Left ventricle myocardium inferior (tissue), 1 donor: ENCODE data around the gene AQR. TPM values are rescaled to one million over a fixed set of nuclear protein-coding genes. Genes with fewer than 3 reads are reported as not detected.

Experiments used
- DNase-seq: peaks from one replicate; pipeline ENCODE4 v3.0.0-alpha.2; 2020
- H3K27ac ChIP-seq: fragments of 200-600 bp; replicated peaks from 2 replicates; pipeline ENCODE4 v1.8.0; 2021
- H3K27me3 ChIP-seq: fragments of 200-600 bp; 2 replicates; pipeline ENCODE4 v1.8.0; 2021; ENCODE audit warnings: low read depth
- H3K36me3 ChIP-seq: fragments of 200-600 bp; 2 replicates; pipeline ENCODE4 v1.8.0; 2021
- H3K4me1 ChIP-seq: fragments of 200-600 bp; 2 replicates; pipeline ENCODE4 v1.8.0; 2021
- H3K4me3 ChIP-seq: fragments of 200-600 bp; 2 replicates; pipeline ENCODE4 v1.8.0; 2021; ENCODE audit warnings: mild to moderate bottlenecking, moderate library complexity
- H3K9me3 ChIP-seq: fragments of 200-600 bp; replicated peaks from 2 replicates; pipeline ENCODE4 v1.8.0; 2021
- CTCF ChIP-seq: fragments of 200-600 bp; IDR thresholded peaks from 2 replicates; pipeline ENCODE4 v1.8.0; 2021; ENCODE audit warnings: antibody characterized with exemption, mild to moderate bottlenecking, borderline replicate concordance
- intact Hi-C: fragments of 100-400 bp; cut with micrococcal nuclease; formaldehyde crosslinking; loops from one replicate; pipeline ENCODE4 v1.11.0; 2022
- total RNA-seq: library from RNA; stranded (reverse); fragmentation: NEBNext Ultra II Directional; extraction: Animal tissue kit (Norgen Biotek cat#: 25700); gene quantifications from one replicate; pipeline ENCODE4 v1.2.1, GENCODE V29; 2021
- donor health status: DM: no; HTN: yes; CAD: no; lungs with severe emphysema.

The AQR gene
- total RNA-seq, 1 donor from 2014 or later: 9.8 TPM

- peaks cover 30% of the 10 kb centered on the region for H3K4me1 ChIP-seq
- intact Hi-C loops: loop anchor here (10.0 kb wide), 1 partner anchor 52 kb away; no protein-coding TSS in a partner anchor
- H3K9me3 ChIP-seq: peaks cover 6% of the 10 kb centered on the region
- no peak overlapping the region for H3K27ac ChIP-seq
- H3K4me3 ChIP-seq: no peak overlapping the region
- no peak for TF ChIP-seq CTCF
- H3K27me3 ChIP-seq: peaks cover 30% of the 10 kb centered on the region
- no peak for DNase-seq
- H3K36me3 ChIP-seq: no peaks in the 10 kb centered on the region
These were observed 166.5 kb downstream of the AQR start for GRCh38 chr15:34802803-34803750.

GRCh38 chr15:34802371-34802770 is 167.2 kb downstream of the AQR start:
- Histone ChIP-seq H3K36me3 (no peaks in the 10 kb centered on the region), H3K27ac (no peak overlapping the region), H3K4me3 (no peak overlapping the region), H3K9me3 (peaks cover 4% of the 10 kb centered on the region), H3K4me1 (peaks cover 37% of the 10 kb centered on the region), H3K27me3 (peaks cover 36% of the 10 kb centered on the region)
- no peak for DNase-seq
- intact Hi-C loops: loop anchor here (10.0 kb wide), 1 partner anchor 52 kb away; no protein-coding TSS in a partner anchor
- TF ChIP-seq CTCF: no peak

Other genes with a start within 250 kb of the AQR start
- gene GJD2, start 214.7 kb downstream of the AQR start, total RNA-seq: not detected
- gene ACTC1, start 174.2 kb downstream of the AQR start, total RNA-seq: 13,225 TPM
- gene ZNF770, start 18.5 kb upstream of the AQR start, total RNA-seq: 41.3 TPM
- not detected for gene NANOGP8, start 115.6 kb upstream of the AQR start, total RNA-seq